Activated effector memory CD4-positive, alpha-beta T cell treated with Interleukin-2 at 50 U/mL for 16 hours (primary cell): ENCODE results near the gene FAM222A.

ENCODE experiments used
- DNase-seq: peaks from one replicate; pipeline ENCODE4 v3.0.0-alpha.2; 2020

The FAM222A gene

DNA sequence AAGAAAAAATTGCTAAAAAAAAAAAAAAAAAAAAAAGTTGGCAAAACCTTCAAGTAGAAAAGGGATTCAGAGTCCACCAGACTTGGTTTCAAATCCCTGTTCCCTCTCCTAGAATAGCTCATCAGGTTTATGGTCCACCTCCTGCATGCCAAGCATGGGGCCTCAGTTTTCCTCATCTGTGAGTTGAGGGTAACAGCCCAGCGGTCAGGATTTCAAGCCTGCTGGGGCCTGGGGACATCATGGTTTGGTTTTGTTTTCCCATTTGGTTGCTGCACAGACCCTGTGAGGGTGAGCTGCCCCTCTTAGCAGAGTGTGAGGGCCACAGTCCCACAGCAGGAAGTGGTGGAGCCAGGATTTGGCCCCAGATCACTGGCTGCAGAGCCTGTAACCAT is 12.5 kb downstream of the FAM222A start:
- no peak for DNase-seq

DNA sequence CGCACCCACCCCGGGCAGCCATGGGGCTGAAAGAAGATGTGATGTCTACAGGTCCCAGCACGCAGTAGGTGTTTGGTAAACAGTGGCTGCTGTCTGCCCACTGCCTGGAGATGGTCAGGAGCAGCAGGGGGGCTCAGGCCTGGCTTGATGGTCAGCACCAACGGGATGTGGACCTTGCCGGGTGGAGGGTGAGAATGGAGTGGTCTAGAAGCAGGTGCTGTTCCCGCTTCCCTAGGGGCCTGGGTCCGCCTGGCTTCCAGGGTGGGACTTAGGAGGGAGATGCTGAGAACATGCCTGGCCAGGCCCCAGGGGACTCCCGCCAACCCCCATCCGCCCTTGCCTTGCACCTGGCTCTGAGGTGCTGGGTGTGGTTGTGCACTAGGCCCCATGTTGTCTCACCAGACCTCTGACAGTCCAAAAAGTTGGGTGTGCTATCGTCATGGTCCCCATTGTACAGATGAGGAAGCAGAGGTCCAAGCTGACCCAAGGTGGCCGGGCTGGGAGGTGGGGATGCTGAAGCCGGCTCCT is 12.9 kb downstream of the FAM222A start:
- no peak for DNase-seq

DNA sequence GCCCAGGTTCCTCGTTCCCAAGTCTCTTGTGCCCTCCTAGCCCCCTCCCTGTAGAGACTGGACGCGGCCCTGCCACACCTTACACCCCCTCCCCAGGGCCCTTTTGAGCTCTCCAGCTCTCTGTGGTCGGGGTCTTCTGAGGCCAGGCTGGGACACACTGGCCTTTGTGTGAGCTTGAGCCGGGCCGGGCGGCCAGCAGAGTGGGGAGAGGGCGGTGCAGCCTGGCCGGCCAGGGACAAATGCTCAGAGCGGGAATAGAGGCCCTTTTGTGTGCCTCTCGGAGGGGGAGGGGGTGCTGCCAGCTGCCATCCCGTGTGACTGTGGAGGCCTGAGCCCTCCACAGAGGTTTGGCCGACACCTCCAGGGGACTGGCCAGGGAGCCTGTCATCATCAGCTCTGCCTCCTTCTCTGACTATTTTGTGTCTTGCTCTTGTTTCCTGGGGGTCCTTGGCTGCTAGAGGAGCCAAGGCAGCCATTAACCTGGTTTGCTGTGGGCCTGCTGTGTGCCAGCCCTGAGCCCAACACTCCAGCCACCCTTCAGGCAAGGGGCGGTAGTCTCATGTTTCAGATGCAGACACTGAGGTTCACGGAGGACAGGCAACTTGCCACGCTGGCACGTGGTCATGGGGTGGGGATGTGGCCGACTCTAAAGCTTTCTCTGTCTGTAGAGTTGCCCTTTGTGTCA is 13.6 kb downstream of the FAM222A start:
- no peak for DNase-seq

DNA sequence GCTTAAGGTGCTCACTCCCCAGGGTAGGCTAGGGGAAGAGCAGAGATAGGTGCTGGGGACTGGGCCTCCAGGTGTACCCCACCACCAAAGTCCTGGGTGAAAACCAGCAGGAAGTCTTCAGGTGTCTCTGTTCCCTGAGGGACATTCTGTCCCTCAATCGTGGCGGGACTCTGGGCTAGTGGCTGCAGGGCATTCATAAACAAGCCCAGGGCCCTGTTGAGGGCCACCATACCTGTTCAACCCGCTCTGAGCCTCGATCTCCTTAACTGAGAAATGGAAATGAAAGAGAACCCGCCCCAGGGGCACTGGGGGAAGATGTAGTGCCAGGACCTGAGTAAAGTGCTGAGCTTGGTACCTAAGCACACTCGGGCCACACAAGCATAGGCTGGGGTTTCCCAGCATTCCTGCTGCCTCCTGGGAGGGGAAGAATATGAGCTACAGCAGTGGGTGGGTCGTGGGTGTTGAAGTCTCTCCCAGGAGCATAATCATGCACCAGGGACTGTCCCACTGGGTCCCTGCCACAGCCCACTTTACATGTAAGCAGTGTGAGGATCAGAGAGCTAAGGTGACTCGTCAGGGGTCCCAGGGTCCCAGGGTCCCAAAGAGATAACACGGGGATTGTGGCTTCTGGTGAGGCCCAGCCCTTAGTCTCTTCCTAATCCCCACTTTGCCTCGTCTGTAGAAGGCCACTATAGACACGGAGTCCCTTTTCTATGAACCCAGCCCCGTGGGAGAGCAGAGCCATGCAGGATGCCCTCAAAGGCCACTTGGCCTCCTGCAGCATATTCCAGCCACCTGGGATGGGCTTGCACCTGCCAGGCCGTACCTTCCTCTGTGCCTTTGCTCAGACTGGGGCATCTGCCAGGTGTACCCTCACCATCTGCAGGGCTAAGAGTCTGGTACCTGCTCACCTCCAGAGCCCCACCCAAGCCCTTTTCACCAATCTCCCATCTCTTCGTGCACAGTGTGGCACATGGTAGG is 14.4 kb downstream of the FAM222A start:
- no peak for DNase-seq

DNA sequence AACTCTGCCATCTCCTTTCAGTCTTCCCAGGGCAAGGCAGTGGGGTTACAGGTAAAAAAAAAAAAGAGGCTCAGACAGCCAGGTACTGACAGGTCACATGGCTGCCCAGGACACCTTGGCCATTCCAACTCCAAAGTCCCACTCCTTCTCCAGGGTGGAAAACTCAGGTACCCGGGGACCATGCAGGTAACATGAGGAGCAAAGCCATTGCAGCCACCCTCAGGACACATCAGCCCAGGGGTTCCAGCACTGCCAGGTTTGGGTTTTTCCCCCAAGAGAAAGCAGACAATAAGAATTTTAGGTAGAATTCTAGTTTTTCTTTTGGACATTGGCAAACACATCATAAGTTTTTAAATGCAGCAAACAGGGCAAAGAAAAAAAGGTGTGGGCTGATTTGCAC is 15.3 kb downstream of the FAM222A start:
- DNase-seq = no peak

DNA sequence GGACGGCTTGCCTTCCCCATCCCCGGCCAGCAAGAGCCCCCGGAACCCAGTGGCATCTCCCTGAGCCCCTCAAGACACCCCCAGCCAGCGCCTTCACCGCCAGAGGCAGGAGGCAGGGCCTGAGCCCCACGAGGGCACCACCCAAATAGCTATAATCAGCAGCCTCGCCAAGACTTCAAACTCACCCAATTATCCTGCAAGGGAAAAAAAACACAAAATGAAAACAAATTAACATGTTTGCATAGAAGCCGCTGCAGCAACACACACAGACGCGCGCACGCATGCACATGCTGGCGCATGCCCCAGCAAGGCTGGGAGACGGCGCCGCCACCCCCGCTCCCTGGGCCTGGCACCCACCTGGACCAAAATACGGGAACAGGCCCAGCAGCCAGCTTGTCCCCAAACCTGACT is 15.8 kb downstream of the FAM222A start:
- no peak for DNase-seq

DNA sequence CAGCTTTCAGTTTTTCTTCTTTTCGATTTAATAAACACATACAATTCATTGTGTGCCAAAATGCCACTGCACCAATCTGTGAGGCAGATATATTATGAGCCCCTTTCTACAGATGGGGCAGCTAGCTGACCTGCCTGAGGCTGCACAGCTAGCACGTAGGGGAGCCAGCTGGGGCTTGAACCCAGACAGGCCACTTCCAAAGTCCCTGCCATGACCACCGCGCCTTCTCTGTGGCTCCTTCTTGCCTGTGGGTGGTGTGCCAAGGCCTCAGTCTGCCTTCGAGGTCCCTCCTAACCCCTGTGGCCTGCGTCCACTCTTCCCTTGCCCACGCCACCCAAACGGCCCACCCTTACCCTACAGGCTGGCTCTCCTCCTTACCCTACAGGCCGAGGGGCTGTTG is 16.2 kb downstream of the FAM222A start:
- DNase-seq = no peak

DNA sequence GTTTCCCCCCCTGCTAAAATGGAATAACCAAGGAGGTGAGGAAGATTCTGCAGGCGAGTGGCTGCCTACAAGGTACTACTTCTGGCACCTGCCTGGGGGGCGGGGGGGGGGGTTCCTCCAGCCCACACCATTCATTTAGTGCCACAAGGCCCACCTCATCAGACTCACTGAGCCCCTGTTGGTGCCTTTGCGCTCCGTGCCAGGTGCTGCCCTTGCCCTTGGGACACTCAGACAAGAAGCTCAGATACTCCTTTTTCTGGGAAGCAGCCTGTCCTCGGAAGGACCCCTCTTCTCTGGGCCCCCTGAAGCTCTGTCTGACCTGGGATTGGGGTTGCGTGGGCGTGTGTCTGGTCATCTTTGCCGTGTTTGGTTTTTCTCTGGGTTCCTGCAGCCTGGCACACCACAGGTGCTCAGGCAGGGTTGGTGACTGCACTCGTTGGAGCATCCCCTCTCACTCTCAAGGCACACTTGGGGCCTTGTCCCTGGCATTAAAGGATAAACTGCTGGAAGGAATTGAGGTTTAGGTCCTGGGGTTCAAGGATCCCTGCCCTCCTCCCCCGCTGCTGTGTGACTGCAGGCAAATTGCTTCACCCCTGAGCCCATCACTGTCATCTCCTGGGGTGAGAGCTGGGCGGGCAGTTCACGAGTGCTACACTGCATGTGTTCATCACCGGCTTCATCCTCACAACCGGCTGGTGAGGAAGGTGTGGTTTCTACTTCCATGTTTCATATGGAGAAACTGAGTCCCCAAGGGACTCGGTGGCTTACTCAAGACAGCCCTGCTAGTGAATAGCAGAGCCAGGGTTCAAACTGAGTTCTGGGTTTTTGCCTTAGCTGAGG is 16.9 kb downstream of the FAM222A start:
- DNase-seq = no peak

DNA sequence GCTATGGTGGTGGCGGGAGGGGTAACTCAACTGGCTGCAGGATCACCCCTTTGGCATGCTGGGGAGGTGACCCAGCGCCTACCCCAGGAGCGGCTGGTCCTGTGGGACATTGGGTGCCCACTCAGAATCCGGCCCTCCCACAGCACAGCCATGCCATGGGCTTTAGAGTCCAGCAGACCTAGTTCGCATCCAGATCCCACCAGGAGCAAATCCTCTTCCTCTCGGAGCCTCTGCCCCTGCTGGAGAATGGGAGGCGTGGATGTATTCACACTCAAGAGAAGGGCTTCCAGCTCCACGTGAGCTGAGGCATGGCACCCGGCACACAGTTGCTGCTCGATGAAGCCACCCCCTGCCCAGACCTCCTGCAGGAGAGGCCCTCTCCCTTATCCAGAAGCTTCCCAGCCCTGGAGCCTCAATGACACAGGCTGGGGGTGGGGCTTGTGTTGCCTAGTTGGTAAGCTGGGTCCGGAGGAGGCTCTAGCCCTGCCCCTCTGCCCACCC is 17.7 kb downstream of the FAM222A start:
- no peak for DNase-seq

DNA sequence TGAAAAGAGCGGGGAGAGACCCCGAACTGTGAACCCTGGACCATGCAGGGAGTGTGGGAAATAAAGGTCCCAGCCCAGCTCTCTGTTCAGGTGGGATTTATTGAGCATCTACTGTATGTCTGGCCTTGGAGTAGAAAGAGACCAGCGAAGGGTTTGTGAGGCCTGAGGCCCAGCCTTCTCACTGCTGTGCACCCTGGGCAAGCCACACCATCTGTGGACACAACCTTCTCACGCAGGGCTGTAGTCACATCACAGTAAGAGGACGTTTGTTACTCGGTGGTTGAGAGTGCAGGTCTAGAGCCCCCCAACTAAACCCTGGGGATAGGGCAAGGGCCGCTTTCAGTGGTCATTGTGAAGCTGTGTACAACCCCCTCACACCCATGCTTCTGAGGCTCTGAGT is 18.2 kb downstream of the FAM222A start:
- no peak for DNase-seq

DNA sequence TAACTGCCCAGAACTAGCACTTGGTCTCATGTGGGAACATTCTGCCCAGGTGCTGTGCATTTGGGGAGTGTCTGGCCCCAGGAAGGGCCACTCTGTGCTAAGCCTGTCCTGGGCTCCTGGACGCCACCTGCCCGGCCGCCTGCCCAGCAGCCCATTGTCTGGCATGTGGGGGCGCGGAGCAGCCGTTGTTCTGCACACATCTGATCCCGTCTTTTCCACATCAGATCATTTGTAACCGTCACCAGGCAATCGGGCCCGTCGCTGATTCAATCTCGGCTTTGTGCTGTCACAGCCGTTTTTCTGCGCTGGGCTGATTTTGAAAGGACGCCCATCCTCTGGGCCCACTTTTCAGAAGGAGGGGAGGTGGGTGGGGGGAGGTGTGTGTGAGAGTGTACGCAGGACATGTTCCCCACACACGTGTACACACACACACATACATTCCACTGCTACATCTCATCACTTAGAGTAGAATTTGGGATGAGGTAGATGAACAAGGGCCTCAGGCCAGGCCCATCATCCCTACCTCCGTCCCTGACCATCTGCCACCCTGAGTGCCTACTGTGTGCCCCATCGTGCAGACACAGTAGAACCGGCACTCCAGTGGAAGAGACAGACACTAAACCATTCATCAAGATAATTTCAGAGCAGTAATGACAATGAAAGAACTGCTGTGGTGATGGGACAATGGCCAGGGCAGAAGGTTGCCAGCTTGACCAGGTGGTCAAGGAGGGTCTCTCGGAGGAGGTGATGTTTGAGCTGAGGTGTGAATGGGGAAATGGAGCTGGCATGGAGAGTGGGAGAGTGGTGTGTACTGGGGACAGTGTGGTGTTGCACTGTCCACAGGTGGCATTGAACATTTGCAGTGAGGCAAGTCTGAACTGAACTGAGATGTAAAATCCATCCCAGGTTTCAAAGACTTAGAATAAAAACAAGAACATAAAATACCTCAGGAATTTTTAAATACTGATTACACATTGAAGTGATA is 19.0 kb downstream of the FAM222A start:
- DNase-seq = no peak

DNA sequence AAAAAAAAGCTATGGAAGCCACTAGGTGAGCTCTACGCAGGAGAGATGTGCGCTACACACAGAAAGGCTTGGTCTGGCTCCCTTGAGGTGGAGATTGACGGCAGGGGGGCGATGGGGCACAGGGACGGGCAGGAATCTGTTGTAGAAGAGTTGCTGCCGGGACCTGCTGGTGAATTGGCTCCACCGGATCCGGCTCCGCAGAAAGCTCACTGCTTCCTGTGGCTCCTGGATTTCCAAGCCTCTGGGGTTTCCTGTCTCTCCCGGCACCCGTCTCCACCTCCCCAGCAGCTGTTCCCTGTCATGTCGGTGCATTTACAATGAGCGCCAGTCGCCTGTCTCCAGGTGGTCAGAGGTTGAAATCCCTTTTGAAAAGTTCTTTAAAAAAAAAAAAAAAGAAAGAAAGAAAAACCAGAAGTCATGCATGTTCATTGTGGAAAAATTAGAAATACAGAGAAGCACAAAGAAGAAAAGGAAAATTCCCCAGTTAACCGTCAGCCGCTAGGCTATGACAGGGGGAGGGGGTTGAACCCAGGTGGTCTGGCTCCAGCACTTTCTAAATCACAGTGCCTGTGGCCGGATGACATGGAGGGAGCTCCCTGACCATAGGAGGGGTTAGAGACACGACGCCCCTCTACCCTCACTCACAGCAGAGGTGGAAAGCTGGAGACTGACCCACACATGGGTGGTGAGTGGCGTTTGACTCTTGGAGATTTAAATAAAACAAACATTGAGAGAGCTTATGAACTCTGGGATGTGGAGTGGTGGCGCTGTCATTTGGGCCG is 20.8 kb downstream of the FAM222A start:
- DNase-seq = no peak

DNA sequence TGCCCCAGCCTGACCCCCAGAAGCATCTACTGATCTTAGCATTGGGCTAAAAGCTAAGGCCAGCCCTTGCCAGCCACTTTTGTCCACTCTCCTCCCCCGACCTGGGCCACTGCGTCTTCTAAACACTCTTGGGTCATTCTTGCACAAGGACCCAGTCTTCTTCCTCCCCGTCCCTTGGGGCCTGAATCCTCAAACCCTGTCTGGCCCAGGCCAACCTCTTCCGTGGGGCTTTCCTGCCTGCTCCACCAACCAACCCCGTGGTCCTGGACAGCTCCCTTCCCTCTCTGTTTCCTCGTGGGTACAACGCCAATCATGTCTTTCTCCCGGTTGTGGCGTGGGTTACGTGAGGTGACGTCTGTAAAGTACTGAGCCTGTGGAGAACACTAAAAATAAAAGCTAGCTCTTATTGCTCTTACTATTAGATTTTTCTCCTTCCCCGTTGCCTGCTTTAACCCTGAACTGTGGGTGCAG is 21.5 kb downstream of the FAM222A start:
- no peak for DNase-seq

DNA sequence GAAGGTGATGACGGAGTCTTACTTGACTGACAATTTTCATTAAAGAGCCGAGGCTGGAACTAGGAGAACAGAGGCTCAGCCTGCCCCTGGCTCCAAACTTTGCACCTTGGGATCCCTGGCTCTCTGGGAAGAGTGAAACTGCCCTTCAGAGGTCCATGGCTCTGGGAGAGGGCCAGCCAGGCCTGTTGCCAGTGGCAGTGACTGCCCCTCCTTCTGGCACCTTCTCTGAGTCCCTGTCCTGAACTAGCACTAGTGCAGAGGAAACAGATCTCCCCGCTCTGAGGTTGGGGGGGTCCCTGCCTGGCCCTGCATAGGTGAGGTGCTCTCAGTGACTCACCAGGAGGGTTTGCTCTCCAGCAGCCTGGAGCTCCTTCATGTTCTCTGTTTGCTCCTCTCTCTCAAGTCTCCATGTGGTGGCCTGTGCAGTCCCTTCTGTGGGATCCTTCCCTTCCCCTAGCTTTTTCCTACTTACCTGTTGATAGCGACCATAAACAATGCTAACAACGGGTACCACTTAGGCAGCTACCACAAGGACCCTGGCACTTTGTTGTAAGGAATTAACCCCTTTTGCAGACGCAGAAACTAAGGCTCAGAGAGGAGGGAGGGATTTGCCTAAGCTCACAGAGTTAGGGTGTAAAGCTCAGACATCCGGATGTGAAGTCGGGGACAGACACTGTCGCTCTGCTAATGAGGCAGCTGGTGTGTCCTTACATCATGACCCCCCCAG is 22.4 kb downstream of the FAM222A start:
- DNase-seq = no peak

DNA sequence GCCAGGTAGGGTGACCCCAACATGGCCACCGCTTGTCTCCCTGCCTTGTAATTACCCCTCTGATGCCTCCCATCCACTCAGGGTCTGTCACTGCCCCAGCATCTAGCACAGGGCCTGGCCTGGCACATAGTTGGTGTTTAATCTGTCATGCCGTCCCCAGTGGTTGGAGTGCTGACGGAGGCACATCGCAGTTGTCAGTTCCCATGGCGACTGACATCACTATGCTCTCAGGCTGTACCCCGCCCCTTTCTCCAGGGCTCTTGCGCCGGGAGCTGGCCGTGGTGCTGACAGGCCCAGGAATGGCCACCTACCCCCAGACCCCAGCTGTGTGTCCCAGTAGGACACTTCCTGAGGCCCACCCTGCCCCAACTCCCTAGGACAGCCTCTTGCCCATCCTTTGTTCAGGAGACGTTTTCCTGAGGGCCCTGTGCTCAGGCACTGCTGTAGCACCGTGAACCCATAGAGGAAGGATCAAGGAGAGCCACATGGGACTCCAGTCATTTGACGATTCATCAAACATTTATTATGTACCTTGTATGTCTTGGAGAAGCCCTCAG is 23.0 kb downstream of the FAM222A start:
- DNase-seq = no peak

DNA sequence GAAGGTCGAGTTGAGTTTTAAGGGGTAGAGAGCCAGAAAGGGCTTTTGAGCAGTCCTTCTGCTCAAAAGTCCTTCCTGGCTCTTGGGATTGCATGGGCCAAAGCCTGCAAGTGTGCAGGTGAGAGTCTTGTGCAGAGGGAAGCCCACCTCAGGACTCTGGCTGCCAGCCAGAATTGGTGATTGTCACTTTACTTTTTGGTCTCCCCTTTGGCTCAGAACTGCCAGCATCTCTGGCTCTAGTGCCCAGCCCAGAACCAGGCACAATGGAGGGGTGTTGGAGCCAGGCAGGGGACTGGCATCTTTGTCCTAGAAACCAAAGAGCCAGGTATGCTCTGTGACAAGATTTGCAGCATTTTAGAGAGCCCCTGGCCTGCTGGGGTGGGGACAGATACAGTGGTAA is 23.5 kb downstream of the FAM222A start:
- no peak for DNase-seq

DNA sequence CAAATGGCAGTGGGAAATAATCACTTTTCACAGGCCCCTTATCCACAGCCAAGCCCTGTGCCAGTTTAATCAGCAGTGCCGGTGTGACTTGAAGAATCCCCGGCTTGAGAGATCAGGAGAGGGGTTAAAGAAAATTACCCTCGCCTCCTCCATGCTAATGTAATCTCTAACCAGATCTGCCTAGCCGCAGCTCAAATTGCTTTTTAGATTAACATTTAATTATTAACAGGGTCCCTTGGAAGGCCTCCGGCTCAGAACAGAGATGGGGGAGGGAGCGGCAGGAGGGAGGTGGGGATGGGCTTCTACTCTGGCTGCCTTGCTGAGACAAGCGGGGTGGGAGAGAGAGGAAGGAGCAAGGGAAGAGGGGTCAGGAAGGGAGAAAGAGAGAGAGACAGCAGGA is 24.0 kb downstream of the FAM222A start:
- no peak for DNase-seq

DNA sequence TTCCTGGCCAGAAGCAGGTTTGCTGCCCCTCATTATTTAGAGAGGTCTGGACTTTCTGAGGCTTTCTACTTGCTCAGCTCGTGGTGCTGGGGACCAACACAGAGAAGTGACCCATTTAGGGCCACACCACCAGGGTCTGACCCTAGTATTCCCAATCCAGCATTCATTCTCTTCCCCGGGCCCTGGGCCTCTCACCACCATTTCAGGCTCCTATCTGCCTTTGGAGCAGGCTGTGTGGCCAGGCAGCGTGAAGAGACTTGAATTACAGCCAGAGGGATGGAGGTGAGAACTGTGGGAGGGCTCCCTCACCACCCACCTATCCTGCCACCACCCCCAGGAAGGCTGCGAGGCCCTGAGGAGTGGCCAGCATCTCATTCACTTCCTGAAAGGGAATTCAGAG is 24.6 kb downstream of the FAM222A start:
- DNase-seq = no peak

DNA sequence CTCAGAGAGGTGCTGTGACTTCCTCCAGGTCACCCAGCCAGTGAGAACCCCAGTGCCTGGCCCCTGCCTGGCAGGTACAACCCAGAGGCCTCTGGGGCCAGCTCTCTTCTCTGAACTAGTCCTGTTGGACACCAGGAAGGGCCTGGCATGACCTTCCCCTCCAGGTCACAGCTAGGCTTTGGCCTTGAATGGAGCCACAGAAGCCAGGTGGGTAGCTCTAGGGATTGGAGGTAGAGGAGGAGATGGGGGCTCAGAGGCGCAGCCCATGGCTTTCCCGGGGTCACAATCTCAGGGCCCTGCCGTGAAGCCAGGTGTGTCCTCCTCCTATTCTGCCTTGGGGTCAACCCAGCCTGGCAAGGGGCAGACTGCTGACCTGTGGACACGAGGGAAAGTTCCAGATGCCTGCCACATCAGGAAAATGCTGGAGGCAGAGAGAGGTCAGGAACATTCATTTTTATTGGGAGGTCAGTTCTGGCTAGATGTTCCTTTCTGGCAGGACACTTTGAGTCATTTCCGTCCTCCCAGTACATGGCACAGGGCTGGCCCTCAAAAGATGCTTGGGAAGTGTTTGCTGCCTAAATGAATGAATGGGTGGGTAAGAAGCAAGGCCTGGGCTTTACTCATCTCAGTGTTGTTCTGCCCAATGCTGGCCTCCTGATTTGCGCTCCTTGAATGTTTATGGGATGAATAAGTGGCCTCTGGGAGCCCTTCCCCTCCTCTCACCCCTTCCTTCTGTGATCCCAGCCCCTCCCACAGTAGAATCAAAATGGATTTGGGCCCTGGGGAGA is 25.4 kb downstream of the FAM222A start:
- DNase-seq = no peak
